Esophagus mucosa (tissue), 1 donor: ENCODE measurements around the gene OR10H3. TPM values are rescaled to one million over a fixed set of nuclear protein-coding genes. Genes with fewer than 3 reads are reported as not detected.
"Not testable (repeated sequence)": the region's sequence is repeated elsewhere in the genome, so short reads cannot be mapped to it uniquely, and the experiment has no call there.

Source experiments
- ATAC-seq: fragments of 200-7000 bp; cut with Tn5 transposase; one replicate; pipeline ENCODE4 v1.9.1; 2020
- total RNA-seq: library from RNA; stranded (reverse); gene quantifications from one replicate; pipeline ENCODE4 v1.2.4, GENCODE V29; 2023
- donor health status: DM: yes; HTN: yes; CAD: no.

Gene OR10H3, protein sequence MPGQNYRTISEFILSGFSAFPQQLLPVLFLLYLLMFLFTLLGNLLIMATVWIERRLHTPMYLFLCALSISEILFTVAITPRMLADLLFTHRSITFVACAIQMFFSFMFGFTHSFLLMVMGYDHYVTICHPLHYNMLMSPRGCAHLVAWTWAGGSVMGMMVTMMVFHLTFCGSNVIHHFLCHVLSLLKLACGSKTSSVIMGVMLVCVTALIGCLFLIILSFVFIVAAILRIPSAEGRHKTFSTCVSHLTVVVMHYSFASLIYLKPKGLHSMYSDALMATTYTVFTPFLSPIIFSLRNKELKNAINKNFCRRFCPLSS
- total RNA-seq: not detected

DNA sequence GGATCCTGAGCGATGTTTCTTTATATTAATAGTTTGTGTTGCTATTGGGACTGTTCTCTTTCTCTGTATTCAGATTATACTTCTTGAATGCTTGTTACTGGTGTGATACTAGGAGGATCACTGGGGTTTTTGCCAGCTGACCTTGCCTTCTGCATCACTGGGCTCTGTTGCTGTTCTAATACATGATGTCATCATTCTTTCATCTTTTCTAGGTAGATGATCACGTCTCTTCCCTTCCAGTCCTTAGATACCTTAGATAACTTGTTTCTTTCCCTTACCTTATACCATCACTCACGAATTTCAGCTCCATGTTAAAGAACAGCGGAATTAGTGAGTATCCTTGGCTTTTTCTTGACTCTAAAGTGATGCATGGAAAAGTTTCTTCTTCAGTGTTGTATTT, at the start of gene OR10H3:
OR10H3 (plus strand) TSS at position 264 of the 400 bp plus-strand sequence. CDS start 3,408 bp downstream, outside the sequence.
- ATAC-seq: no peak

DNA sequence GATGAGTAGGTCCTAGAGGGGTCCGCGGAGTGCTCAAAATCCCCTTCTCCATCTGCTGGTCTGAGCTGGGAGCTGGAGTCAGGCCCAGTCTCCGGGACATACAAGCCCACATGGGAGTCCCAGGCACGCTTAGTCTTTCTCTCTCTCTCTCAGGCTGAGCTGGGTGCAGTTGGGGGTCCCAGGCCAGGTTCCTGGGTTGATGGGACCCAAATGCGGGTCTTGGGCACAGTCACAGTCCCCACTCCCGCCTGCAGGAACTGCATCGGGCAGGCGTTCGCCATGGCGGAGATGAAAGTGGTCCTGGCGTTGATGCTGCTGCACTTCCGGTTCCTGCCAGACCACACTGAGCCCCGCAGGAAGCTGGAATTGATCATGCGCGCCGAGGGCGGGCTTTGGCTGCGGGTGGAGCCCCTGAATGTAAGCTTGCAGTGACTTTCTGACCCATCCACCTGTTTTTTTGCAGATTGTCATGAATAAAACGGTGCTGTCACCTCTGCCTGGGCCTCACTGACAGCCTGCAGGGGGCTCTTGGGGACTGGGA, 41.1 kb upstream of the OR10H3 start:
- ATAC-seq: no peak

DNA sequence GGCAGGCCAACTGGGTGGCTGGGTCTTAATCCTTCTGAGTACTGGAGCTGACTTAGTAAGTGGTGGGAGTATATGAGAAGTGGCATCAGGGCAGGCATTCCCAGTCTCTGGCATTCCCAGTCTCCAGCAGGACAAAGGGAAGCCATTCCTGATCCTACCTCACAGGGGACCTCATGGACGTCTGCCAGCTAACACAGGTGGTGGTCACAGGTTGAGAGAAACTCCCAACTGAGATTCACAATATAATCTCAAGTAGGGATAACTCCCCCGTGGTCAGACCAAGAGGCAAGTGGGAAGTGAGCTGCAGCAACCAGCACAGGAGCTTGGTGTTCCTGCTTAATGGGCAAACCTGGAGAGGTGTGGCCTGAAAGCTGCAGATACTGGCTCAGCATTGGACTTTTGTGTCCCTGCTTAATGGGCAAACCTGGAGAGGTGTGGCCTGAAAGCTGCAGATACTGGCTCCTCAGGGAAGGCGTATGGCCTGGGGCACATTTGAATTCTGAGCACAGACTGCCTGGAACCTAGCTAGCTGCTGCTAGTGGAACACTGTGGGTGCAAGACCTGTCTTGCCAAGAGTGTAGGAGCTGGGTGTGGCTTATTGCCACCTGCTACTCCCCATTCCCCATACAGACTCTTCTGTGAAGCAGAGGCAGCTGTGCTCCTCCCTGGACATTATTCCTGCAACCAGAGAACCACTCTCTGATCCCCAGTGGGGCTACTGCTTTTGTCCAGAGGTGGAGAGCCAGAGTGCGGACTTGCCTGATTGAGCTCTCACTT, 35.8 kb upstream of the OR10H3 start:
- ATAC-seq: peak; percentile 96

DNA sequence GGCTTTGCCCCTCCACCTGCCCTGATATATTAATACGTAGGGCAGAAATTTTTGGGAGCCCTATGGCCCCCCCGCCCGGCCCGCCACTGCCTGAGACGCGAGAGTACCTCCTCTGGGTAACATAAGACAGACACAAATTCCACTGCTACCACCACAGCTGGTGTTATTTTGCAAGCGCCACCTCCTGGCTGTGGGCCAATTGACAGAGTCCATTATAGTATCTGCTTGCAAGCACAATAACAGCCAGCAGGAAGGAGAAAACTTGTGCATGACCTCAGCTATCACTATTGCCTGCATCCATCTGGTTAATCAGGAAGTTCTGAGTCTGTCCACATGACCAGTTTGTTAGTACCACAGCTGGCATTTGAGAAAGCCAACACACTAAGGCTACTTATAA, 35.3 kb upstream of the OR10H3 start:
- ATAC-seq: peak; percentile 90

DNA sequence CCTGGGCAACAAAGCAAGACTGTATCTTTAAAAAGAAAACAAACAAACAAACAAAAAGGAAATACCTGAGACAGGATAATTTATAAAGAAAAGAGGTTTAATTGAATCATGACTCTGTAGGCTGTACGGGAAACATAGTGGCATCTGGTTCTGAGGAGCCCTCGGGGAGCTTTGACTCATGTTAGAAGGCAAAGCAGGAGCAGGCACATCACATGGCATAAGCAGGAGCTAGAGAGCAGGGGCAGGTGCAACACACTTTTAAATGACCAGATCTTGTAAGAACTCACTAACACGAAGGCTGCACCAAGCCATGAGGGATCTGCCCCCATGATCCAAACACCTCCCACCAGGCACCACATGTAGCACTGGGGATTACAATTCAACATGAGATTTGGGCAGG, 23.1 kb upstream of the OR10H3 start:
- ATAC-seq: peak; percentile 76

DNA sequence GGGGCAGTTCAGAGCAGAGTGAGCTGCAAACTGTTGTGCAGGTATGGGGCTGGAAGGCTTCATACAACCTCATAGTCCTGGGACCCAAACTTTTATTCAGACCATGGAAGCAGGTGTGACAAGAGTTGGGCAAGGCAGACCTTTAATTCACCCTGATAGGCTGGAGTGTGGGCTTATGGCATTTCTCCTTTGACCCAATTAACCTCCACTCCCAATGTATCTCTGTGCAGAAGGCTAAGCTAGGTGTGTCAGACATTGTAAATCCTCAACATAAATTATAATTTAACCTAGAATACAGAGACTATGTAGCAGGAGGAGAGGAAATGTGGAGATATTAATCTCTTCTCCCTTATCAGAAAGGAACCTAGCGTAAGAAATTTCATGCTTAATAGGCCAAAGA, 22.1 kb upstream of the OR10H3 start:
- ATAC-seq: no peak

DNA sequence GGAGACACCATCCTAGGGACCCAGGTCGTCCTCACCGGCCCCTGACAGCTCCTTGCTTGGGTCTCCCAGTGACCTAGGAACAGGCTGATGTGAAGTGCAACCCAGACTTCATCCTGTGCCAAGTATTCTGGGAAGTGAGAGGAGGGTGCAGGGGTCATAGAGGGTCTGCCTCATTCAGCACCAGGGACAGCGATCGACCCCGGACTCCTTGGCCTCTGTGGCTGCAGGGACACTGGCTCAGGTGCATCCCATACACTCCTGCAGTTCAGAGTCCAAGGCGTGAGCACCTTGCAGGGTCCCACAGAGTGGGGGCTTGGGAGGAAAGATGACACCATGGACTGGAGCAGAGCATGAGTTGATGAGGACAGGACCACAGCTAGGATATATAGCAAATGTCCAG, 20.0 kb upstream of the OR10H3 start:
- ATAC-seq: no peak

DNA sequence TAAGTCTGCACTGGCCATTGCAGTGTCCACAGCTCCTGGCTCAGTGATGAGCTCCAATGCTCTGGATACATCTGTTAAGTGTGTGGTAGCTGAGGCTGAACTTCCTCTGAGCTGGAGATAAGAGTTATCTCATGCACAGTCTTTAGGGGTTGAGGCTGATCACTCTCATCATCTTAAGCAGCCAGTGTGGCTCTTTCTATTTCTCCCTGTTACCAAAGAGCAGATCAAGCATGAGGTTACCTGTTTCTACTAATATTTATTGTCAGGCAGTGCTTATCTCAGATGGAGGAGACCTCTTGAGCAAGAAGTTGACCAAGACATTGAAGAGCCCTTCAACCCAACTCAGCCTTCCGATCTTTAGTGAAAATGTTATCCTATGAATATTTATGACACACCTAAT, 16.5 kb upstream of the OR10H3 start:
- ATAC-seq: no peak

DNA sequence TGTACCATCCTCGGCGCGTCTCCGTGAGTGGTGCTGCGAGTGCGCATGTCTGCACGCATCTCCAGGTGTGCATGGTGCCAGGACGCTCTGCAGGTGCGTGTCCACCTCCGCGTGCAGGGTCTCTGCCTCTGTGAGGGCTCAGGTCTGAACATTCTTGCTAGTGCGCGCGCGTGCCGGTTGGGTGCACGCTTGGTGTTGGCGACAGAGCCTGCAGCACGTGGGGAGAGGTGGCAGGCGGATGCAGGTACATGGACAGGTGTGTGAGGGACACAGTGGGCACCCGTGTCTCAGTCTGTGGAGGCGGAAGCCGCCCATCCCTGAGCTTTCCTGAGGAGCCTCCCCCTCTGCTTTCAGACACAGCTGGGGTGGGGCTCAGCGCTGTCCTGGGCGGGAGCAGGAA, 14.8 kb upstream of the OR10H3 start:
- ATAC-seq: peak; percentile 31

DNA sequence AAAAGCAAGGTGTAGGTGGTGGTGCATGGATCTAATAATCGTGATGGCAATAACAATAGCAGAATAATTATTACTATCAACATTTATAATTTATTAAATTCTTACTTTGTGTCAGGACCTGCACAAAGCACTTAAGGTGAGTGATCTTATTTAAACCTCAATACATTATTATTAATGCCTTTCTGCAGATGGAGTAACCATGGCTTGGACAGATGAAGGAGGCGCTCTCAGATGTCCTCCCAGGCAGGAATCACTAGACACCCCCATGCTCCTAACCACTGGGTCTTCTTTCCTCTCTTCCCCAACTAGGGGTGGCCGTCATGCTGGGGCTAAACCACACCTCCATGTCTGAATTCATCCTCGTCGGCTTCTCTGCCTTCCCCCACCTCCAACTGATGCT, 10.1 kb upstream of the OR10H3 start, which contains the start of gene OR10H2:
OR10H2 (plus strand) TSS at position 301 of the 400 bp plus-strand sequence; CDS start at position 321, 20 bp downstream.
- ATAC-seq: no peak

DNA sequence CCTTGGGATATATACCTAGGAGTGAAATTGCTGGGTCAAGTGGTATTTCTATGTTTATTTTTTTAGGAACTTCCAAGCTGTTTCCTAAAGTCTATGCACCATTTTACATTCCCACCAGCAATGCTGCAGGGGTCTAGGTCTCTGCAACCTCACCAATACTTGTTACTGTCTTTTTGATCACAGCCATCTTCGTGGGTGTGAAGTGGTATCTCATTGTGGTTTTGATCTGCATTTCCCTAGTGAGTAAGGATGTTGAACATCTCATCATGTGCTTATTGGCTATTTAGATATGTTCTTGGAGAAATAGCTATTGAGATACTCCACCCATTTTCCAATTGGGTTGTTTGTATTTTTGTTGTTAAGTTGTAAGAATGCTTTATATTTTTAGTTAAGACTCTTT, 7.2 kb upstream of the OR10H3 start:
- ATAC-seq: no peak

DNA sequence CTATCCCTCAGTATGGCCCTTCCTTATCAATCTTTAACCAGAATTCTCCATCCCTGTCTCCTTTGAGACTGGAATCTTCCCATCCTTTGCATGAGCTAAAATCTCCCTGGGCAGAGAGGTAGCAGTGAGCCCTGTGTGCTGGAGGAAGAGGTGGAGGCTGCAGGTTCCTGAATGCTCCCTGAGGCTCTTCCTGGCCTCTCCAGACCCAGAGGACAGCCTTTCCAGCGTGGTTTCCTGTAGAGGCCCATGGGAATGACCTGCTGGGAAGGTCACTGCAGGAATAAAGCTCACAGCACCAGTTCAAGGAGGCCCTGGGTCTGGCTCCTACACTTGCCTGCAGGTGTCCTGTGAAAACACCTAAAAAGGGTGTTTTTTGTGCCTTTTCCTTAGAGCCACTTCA, 5.4 kb upstream of the OR10H3 start:
- no peak for ATAC-seq

DNA sequence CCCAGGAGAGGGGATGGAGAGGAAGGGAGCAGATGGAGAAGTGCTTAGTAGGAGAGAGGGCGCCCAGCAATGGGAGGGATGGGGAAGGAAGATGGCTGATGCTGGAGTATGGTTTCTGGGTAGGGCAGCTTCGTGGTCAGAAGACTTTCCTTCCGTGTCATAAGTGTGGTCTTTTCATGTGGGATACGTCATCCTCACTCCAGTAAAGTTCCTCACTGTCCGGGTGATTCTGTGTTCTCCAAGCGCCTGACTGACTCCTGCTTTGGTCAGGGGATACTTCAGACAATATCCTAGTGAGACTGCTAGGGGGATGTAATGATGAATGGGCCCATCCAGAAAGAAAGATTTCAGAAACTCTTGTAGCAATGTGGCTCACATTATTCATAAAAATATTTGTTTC, 3.9 kb upstream of the OR10H3 start:
- no peak for ATAC-seq

DNA sequence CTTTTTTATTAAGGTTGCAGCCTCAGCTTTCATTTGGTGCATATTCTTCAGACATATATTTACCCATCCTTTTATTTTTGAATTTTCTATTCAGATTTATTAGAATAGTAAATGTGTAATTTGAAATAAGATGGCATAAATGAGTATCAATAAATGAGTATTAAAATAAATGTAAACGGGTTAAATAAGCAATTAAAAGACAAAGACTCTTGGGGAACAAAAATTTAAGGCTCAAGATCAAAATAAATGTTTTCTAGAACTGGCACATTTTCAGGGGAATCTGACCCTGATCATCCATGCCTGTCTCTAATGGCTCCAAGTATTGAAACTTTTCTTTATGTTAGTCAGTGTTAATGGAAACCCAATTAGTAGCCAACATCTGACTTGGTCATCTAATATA, 3.0 kb downstream of the OR10H3 start:
- ATAC-seq: no peak

DNA sequence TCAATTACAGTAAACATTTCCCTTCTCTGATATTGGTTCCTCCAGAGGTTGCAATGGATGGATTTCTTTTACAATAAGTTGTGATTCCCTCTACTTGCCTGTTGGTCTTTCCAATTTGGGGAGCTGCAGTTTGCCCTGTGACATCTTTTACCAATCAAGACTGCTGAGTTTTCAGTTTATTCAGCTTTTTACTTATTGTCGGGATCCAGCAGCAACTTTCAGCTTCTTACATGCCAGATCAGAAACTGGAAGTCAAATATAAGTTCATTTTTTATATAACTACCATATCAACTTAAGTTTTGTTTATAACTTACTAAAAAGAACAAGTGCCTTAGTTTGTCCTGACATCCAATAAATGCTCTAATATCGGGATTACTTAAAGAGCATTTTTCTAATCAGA, 10.5 kb downstream of the OR10H3 start:
- ATAC-seq: no peak

DNA sequence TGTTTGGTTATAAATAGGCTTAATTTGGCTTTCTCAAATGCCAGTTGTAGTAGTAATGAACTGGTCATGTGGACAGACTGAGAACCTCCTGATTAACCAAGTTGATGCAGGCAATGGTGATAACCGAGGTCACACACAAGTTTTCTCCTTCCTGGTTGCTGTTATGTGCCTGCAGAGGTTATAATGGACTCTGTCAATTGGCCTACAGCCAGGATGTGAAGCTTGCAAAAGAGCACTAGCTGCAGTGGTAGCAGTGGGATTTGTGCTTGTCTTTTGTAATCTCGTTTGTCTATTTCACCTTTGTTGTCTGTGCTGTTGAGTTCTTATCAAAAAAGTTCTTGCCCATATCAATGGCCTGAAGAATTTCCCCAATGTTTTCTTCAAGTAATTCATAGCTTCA, 20.6 kb downstream of the OR10H3 start:
- ATAC-seq: no peak

DNA sequence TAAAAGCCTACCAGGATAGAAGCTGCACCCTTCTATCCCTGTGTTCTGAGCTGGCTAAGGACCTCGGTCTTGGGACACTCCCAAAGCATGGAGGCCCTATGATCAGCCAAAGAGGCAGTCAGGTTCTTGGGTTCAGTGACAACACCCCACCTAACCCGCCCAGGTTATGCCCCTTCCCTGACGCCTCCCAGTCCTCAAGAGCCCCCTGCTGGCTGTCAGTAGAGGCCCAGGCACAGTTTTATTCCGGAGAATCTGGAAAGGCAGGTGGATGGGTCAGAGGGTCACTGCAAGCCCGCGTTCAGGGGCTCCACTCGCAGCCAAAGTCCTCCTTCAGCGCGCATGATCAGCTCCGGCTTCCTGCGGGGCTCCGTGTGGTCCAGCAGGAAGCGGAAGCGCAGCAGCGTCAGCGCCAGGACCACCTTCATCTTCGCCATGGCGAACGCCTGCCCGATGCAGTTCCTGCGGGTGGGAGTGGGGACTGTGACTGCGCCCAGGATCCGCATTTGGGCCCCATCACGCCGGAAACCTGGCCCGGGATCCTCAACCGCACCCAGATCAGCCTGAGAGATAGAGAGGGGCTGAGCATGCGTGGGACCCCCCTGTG, 22.3 kb downstream of the OR10H3 start:
- ATAC-seq: peak; percentile 18

DNA sequence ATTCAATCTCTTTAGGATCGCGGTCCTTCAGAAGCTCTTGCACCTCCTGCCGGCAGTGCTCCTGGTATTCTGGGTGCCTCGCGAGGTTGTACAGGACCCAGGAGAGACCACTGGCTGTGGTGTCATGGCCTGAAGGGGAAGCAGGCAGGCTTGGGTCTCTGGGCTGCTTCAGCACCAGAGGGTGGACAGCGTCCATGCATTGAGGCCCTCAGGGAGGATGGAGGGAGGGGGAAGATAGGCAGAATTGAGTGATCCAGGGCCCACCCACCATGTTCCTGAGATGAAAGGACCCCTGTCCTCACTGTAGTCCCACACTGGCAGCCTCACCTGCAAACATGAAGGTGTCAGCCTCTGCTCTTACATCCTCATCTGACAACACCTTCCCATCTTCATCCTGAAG, 31.8 kb downstream of the OR10H3 start:
- no peak for ATAC-seq

DNA sequence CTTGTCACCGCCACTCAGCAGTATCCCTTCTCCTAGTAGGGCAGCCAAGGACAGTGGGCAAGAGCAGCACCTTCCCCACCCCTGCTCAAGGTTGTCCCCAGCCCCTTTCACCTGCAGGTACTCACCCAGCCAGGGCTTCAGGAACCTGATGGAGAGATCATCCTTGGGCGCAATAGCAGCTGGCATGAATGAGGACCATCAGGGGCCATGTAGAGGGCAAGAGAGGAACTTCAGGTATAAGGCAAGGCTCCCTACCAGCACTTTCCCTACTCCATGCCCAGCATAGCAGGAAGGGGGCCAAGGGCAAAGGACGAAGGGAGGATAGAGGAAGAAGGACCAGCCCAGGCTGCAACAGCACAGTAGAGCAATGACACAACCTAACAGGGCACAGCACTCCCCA, 36.4 kb downstream of the OR10H3 start:
- not testable (repeated sequence) for ATAC-seq

DNA sequence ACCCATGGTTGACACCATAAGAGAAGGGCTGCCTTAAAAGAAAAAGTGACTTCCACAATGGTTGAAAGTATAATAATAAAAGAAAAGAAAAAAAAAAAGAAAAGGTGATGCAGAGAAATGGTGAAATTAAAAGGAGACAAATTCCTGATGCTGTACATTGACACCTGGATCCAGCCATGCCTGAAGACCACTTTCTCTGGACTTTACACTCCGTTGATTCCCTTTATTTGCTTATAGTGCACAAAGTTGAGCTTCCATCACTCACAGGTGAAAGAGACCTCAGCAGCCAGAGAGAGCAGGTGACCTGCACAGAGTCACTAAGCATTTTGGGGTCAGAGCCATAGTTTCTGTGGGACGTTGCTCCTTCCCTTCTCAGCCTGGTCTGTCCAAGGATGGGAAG, 37.5 kb downstream of the OR10H3 start:
- no peak for ATAC-seq

DNA sequence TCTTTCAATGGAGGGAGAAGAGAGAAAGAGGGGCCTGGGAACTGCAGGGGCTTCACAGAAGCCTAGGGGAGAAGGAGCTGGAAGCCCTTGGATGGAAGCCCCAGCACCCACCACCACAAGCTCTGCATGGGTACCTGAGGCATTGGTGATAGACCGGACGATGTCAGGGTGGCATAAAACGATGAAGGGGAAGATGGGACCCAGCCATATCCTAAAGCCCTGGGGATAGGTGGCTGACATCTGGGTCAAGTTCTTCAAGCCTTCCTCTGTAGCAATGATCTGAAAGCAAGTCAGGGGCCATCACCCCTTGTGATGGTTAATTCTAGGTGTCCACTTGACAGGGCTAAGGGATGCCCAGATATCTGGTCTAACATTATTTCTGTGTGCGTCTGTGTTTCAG, 38.5 kb downstream of the OR10H3 start:
- ATAC-seq: no peak

DNA sequence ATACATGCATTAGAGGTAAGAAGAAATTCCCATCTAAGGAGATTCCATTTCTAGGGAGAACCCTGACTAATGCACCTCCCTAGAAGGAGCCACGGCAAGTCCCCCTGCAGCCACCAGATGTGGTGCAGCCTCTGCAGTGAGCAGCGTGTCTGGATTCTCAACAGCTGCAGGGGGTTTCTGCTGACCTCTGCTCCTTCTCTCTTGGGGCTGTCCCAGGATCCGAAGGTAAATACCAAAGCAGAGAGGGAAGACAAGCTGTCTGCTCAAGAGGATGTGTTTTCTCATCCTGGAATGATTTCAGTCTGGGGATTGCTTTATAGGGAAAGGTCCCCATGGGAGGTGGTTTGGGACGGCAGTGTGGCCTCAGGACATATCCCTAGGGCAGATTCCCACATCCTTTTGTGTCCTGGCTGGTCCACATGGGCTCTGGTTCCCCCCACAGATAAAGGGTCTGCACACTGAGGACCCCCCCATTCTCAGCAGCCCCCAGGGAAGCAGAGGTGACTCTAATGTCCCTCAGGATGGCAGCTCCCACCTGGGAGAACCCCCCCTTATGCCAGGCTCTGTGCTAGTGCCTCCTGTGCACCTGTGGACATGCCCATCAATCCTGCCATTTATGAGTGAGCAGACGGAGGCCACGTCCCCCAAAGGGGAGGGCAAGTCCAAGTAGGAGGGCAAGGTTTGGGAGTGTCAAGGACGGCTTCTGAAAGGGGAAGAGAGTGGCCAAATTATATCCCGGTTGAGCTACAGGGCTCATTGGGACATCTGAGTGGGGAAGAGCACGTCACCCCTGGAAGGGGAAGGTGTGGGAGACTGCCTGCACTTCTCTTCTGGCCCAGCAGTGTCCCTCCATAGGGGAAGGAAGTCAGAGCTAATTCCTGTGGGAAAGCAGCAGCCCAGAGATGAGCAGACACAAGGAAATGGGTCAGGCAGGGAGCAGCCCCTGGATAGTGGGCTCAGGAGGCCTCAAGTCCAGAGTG, 39.5 kb downstream of the OR10H3 start:
- peak; percentile 37 for ATAC-seq
